ENCODE data around the gene DCUN1D1.

DCUN1D1 gene

DNA sequence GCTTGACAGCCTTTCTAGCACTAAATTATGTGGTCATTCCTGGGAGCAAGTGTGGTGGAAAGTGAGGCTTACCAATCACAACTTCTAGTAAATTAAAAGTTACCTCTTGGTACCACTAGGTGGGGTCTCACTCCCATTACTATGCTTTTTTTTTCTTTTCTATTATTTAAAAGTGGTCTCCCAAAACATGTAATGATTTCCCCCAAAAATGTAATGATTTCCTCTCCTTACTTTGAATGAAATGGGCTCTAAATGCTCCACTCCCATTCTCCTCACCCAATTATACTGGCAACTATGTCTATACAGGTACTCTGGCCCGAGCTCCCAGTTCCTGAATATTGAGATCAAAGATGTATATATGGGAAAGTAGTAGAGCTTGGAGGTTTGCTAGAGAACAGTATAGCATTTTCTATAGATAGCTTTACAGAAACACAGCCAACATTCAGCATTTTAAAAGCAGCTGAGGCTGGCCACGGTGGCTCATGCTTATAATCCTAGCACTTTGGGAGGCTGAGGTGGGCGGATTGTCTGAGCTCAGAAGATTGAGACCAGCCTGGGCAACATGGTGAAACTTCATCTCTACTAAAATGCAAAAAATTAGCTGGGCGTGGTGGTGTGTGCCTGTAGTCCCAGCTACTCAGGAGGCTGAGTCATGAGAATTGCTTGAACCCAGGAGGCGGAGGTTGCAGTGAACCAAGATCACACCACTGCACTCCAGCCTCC is 70.9 kb downstream of the DCUN1D1 start:
- in situ Hi-C loops (cut with HindIII; ENCODE audit: low pct_ligation_motif_present, low pct_unique_long_range_greater_than_20kb, low sequenced_read_pairs), result no loop called here
- DNase-seq, result peak; percentile 47

DNA sequence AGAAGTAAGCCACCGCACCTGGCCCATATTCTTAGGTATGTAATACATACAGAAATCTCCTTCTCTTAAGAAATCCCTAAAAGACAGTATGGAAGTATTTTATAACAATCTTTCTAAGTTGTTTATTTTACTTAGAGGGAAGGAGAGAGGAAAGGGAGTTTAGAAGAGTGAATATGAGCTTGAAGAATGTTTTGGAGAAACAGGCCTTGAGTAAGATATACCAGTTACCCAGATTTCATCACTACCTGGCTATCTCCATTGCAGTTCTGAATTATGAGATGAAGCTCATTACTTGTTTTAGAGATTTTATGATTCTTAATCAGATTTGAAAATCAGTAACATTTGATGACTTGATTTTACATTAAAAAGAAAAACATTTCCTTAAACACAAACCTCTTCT is 71.9 kb downstream of the DCUN1D1 start:
- DNase-seq, result no peak
- in situ Hi-C loops (cut with HindIII; ENCODE audit: low pct_ligation_motif_present, low pct_unique_long_range_greater_than_20kb, low sequenced_read_pairs), result no loop called here

DNA sequence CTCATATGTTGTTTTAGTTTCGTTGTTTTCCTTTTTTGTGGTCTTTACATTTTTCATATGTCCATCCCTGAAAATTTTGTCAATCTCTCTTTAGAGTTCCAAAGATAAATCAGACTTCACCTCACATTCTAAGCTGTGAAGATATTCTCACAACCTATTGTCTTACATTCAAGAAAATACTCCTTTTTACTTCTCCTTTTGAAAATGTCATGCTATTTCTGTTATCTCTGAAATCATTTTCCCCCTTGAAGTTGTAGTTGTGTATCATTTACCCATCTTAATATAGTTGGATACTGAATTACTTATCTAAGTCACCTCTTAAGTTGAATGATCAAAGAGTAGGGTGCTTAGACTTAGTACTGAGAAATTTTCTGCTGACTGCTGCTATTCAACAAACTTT is 74.3 kb downstream of the DCUN1D1 start:
- DNase-seq, result no peak
- in situ Hi-C loops (cut with HindIII; ENCODE audit: low pct_ligation_motif_present, low pct_unique_long_range_greater_than_20kb, low sequenced_read_pairs), result no loop called here

DNA sequence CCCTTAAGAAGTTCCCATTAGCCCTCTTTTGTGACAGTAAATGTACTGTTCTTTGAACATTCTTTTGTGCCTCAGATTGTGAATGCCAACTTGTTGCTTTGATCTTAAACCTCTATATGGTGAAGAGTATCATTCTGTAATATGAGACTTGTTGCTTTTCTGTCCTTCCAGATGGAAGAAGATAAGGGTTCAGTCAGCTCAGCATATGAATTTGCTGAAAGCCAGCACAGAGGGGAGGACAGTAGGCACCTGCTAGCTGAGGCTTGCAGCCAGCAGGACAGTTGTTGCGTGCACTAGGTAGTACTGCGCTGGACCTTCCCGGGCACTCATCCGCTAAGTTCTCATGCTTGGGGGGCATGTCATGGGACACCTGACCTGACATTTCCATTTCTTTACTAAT is 74.7 kb downstream of the DCUN1D1 start:
- DNase-seq, result no peak
- in situ Hi-C loops (cut with HindIII; ENCODE audit: low pct_ligation_motif_present, low pct_unique_long_range_greater_than_20kb, low sequenced_read_pairs), result no loop called here

DNA sequence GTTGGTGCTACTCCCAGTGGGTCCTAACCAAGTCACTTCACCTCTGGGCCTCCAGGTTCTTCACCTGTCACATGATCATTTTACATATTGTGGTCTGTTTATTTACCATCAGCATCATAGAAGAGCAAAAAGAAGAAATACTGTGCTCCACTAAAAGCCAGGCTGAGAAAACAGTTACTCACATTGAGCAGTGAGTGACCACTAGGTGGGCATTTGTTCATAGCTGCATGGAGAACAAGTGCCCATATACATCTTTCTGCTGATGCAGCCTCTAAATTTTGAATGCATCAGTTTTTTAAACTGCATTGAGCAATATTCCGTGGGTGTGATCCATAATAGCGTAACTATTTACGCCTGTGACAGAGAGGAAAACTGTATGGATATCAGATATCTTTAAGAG is 76.2 kb downstream of the DCUN1D1 start:
- no peak for DNase-seq
- in situ Hi-C loops (cut with HindIII; ENCODE audit: low pct_ligation_motif_present, low pct_unique_long_range_greater_than_20kb, low sequenced_read_pairs), result no loop called here

DNA sequence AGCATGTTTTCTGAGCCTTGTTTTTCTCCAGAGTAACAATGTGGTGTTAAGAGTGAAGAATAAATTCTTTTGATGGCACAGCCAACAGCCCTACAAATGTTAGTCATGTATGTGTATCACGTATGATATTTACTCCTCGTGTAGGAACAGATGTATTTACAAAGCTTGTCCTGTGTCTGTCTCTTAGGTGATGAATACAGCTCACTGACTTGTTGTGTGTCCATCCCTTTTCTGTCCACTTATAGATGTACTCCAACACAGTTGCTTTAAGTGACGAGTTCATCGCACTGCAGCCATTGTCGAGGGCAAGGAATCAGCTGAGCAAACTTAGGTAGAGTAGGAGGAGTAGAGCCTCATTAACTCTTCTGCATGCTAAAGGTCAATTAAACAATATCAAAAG is 78.1 kb downstream of the DCUN1D1 start:
- no peak for DNase-seq
- in situ Hi-C loops (cut with HindIII; ENCODE audit: low pct_ligation_motif_present, low pct_unique_long_range_greater_than_20kb, low sequenced_read_pairs), result no loop called here

DNA sequence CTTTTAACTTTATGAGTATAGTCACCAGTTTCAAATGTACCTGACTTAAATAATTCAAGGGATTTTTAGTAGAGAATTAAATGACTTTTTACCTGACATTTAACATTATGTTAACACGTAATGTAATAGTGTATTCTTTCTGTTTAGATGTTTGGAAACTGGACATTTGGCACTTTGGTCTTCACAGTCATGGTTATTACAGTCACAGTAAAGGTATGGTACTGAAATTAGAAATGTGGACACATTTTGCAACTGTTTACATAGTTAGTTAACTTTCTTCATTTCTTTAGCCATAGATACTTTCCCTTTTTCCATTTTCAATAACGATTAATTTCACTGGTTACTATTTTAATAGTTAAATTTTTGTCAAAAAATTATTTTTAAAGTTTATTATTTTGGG is 83.8 kb downstream of the DCUN1D1 start:
- DNase-seq, result no peak
- in situ Hi-C loops (cut with HindIII; ENCODE audit: low pct_ligation_motif_present, low pct_unique_long_range_greater_than_20kb, low sequenced_read_pairs), result no loop called here

DNA sequence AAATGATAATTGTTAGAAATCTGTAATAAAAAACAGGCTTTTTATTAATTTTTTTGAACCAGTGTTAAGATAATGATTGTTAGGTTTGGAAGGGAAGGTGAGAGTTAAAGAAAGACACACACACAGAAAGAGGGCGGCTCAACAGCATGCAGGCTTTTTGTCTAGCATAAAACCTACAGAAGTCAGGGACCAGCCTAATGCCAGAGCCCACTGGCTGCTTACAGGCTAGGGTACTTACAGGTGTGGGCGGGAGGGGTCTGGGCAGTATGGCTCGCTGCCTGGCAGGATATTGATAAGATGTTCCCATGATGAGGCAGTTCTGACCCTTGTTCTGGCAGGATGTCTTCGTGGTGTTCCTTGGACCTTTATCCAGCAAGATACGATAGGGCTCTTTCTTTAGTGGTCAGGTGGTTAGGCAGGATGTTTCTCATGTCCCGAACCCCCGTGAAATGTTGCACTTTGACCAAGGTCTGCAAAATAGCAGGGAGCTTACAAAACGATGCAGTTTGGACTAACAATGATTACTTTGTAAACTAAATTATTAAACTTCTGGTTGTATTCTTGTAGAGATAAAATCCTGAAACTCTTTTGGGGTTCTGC is 84.7 kb downstream of the DCUN1D1 start:
- in situ Hi-C loops (cut with HindIII; ENCODE audit: low pct_ligation_motif_present, low pct_unique_long_range_greater_than_20kb, low sequenced_read_pairs), result no loop called here
- no peak for DNase-seq

DNA sequence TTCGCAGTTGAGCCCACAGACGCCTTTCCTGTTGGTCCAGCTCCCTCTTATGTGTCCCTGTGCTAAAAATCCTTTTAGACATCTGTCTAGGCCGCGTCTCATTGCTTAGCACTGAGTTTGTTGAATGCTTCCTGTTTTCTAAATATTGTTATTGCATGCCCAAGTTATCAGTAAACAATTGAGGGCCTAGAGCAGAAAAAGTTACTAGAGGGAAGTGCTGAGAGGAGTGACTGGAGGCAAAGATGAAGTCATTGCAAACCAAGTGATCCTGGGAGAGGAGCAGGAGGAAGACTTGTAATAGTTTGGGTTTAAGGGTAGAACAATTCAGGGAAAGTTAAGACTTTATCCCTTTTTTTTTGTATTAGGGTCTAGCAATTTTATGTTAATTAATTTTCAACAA is 88.1 kb downstream of the DCUN1D1 start:
- no peak for DNase-seq
- in situ Hi-C loops (cut with HindIII; ENCODE audit: low pct_ligation_motif_present, low pct_unique_long_range_greater_than_20kb, low sequenced_read_pairs), result no loop called here

DNA sequence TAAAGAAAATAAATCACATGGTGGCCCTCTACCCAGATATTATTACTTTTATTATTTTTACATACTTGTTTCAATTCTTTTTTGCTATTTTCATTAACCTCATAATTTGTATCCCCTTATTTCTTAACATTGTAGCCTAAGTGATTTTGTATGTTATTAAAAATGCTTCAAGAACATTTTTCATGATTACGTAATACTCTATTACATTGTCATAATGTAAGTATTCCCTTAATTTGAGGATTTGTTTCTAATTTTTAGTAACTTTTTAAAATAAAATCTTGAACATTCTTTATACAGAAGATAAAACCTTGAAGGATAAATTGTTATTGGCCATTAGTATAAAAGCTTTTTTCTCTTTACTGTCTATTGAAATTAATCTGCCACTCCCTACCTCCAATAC is 89.0 kb downstream of the DCUN1D1 start:
- no peak for DNase-seq
- in situ Hi-C loops (cut with HindIII; ENCODE audit: low pct_ligation_motif_present, low pct_unique_long_range_greater_than_20kb, low sequenced_read_pairs), result no loop called here

DNA sequence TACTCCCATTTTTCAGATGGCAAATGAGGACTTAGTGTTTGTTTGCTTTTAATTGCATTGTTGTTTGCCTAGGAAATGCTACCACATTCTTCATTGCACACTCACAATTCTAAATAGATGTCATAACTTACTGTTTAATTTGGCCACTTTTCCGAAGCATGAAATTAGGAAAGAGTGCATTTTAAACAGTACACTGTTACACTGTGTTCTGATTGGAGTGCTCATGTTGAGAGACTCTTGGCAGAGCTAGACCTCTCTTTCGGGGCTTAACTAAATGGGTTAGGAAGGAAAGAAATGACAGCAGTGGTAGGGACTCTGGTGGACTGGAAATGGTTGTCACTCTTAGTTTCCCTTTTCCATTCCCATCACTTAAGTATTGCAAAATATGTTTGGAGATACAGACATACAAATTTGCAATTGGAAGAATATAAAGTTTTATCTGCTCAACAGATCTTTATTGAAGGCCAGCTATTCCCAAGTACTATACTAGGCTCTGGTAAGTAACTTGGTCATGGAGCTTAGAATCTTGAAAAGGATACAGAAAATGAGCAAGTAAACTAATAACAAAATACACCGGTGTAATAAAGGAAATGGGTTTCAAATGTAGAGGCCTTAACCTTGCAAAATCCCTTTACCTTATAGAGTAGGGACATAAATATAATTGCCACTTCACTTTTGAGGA is 90.2 kb downstream of the DCUN1D1 start:
- in situ Hi-C loops (cut with HindIII; ENCODE audit: low pct_ligation_motif_present, low pct_unique_long_range_greater_than_20kb, low sequenced_read_pairs), result no loop called here
- DNase-seq, result no peak
